GM12801 (cell line): ENCODE data around the gene HCN2.

Experiments used
- CTCF ChIP-seq: IDR thresholded peaks from one replicate; pipeline ENCODE4 v1.5.1; 2011; ENCODE audit warnings: control low read depth; ENCODE audit not compliant: insufficient read length; ENCODE audit errors: extremely low read depth

HCN2 gene

GRCh38 chr19:647566-648284 lies 58.0 kb downstream of the HCN2 start:
- TF ChIP-seq CTCF: no peak

GRCh38 chr19:648305-648704 lies 58.6 kb downstream of the HCN2 start:
- TF ChIP-seq CTCF: no peak

- no peak for TF ChIP-seq CTCF
Measured at GRCh38 chr19:648904-649801, 59.5 kb downstream of the HCN2 start.

- no peak for TF ChIP-seq CTCF
Measured at GRCh38 chr19:650121-650520, 60.4 kb downstream of the HCN2 start.

DNA sequence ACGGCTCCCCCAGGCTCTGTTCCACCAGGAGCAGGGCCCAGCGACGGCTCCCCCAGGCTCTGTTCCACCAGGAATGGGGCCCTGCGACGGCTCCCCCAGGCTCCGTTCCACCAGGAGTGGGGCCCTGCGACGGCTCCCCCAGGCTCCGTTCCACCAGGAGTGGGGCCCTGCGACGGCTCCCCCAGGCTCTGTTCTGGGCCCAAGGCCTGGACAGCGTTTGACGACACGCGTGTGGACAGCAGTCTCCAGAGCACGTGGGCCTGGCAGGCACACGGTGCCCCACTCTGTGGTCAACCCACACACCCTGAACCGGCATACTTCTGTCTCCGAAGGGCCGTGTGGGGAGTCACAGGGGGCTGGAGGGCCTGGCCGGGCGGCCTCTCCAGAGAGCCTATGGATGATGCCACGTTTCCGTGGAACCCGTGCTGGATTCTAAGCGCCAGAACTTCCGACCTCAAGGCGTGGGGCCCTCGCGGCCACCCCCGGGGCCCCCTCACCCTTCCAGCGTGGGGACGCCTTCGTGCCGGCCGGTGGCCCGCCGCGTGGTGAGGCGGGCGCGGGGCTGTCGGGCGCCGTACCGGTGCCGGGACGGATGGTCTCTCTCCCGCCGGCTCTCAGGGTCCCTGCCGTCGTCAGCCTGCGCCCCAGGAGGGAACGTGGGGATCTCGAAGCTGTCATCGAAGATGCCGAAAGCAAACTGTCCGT lies 61.6 kb downstream of the HCN2 start:
- TF ChIP-seq CTCF: no peak

DNA sequence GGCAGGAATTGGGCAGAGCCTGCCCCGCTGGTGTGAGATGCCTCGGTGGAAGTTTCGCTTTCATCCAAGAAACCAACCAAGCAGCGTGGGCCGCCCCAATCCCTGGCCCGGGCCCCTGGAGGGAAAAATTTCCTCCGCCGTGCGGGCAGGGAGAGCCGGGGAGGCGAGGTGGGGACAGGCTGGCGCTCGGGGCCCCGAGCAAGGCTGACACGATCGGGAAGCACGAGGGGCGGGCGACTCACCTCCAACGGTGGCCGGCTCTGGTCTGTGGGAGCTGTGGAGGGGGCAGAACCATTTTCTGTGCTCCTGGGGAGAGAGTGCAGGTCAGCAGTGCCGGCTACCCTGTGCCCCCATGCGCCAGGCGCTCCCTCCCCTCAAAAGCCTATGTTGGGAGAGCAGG lies 62.3 kb downstream of the HCN2 start:
- TF ChIP-seq CTCF: no peak
